Mesendoderm (in vitro differentiated cells): Measurements from ENCODE around the gene SPTLC2.

Experiments used
- DNase-seq: peaks from one replicate; pipeline ENCODE4 v3.0.0; 2013
- H2AK5ac ChIP-seq: 2 replicates; pipeline ENCODE4 v1.6.1; 2013; ENCODE audit warnings: low read length, inconsistent platforms
- H2BK120ac ChIP-seq: 2 replicates; pipeline ENCODE4 v1.6.1; 2013; ENCODE audit warnings: low read depth, mild to moderate bottlenecking, low read length, moderate library complexity, mixed read lengths
- H2BK15ac ChIP-seq: replicated peaks from 2 replicates; pipeline ENCODE4 v1.6.1; 2013; ENCODE audit warnings: low read depth, mild to moderate bottlenecking, moderate library complexity
- H2BK5ac ChIP-seq: 2 replicates; pipeline ENCODE4 v1.6.1; 2013; ENCODE audit warnings: low read length, inconsistent platforms
- H3K18ac ChIP-seq: 2 replicates; pipeline ENCODE4 v1.6.1; 2013; ENCODE audit warnings: mild to moderate bottlenecking, low read length, mixed read lengths
- H3K23ac ChIP-seq: one replicate; pipeline ENCODE4 v1.6.1; 2013; ENCODE audit warnings: low read length
- H3K27ac ChIP-seq: 2 replicates; pipeline ENCODE4 v1.5.1; 2013; ENCODE audit warnings: low read depth, mild to moderate bottlenecking, inconsistent platforms, low read length, moderate library complexity
- H3K27me3 ChIP-seq: 2 replicates; pipeline ENCODE4 v1.6.1; 2013; ENCODE audit warnings: low read length, control low read depth, mild to moderate bottlenecking, inconsistent platforms; ENCODE audit not compliant: insufficient read depth, poor library complexity
- H3K36me3 ChIP-seq: 2 replicates; pipeline ENCODE4 v1.6.1; 2013; ENCODE audit warnings: low read length, inconsistent platforms; ENCODE audit not compliant: control insufficient read depth, insufficient read depth
- H3K4ac ChIP-seq: one replicate; pipeline ENCODE4 v1.6.1; 2013; ENCODE audit warnings: low read depth, mild to moderate bottlenecking, low read length, moderate library complexity
- H3K4me1 ChIP-seq: 2 replicates; pipeline ENCODE4 v1.6.1; 2013; ENCODE audit warnings: low read depth, low read length, inconsistent platforms; ENCODE audit not compliant: control insufficient read depth
- H3K4me2 ChIP-seq: 2 replicates; pipeline ENCODE4 v1.6.1; 2013; ENCODE audit warnings: low read length
- H3K4me3 ChIP-seq: 2 replicates; pipeline ENCODE4 v1.5.1; 2013; ENCODE audit warnings: mild to moderate bottlenecking, low read length
- H3K56ac ChIP-seq: one replicate; pipeline ENCODE4 v1.6.1; 2013; ENCODE audit warnings: low read length
- H3K79me1 ChIP-seq: 2 replicates; pipeline ENCODE4 v1.6.1; 2013; ENCODE audit warnings: low read length, inconsistent platforms
- H3K79me2 ChIP-seq: 2 replicates; pipeline ENCODE4 v1.6.1; 2013; ENCODE audit warnings: mild to moderate bottlenecking, low read length; ENCODE audit not compliant: control insufficient read depth, insufficient read depth
- H3K9ac ChIP-seq: 2 replicates; pipeline ENCODE4 v1.6.1; 2013; ENCODE audit warnings: low read length, inconsistent platforms
- H4K5ac ChIP-seq: one replicate; pipeline ENCODE4 v1.6.1; 2013; ENCODE audit warnings: low read length
- H4K8ac ChIP-seq: one replicate; pipeline ENCODE4 v1.6.1; 2013; ENCODE audit warnings: low read depth, mild to moderate bottlenecking, control low read depth, low read length, moderate library complexity
- WGBS: extraction: QIAGEN DNeasy Blood & Tissue Kit; methylation state at CpG from one replicate; pipeline ENCODE4 v1.1.7; 2013; ENCODE audit warnings: low lambda C conversion rate, missing lambda C conversion rate; ENCODE audit not compliant: insufficient coverage; ENCODE audit errors: extremely low coverage; 5-methylcytosine and 5-hydroxymethylcytosine counted together

SPTLC2 gene

GRCh38 chr14:77657280-77657679 lies 40.8 kb upstream of the SPTLC2 start:
- no peak overlapping the region for H2BK15ac ChIP-seq
- no peak overlapping the region for H4K8ac ChIP-seq
- H3K79me2 ChIP-seq: no peaks in the 10 kb centered on the region
- H3K56ac ChIP-seq: no peak overlapping the region
- H4K5ac ChIP-seq: no peak overlapping the region
- H3K4me3 ChIP-seq: no peak overlapping the region
- no peaks in the 10 kb centered on the region for H3K4me1 ChIP-seq
- WGBS: no CpG with 5 or more reads among the region's 5 CpGs
- no peak overlapping the region for H3K4ac ChIP-seq
- H3K23ac ChIP-seq: no peak overlapping the region
- H3K36me3 ChIP-seq: no peaks in the 10 kb centered on the region
- no peak overlapping the region for H2BK120ac ChIP-seq
- H3K27ac ChIP-seq: no peak overlapping the region
- no peak overlapping the region for H2BK5ac ChIP-seq
- H3K79me1 ChIP-seq: no peaks in the 10 kb centered on the region
- H3K27me3 ChIP-seq: no peaks in the 10 kb centered on the region
- H3K18ac ChIP-seq: no peak overlapping the region
- H2AK5ac ChIP-seq: no peak overlapping the region
- no peak for DNase-seq
- H3K9ac ChIP-seq: no peak overlapping the region
- no peak overlapping the region for H3K4me2 ChIP-seq

DNA sequence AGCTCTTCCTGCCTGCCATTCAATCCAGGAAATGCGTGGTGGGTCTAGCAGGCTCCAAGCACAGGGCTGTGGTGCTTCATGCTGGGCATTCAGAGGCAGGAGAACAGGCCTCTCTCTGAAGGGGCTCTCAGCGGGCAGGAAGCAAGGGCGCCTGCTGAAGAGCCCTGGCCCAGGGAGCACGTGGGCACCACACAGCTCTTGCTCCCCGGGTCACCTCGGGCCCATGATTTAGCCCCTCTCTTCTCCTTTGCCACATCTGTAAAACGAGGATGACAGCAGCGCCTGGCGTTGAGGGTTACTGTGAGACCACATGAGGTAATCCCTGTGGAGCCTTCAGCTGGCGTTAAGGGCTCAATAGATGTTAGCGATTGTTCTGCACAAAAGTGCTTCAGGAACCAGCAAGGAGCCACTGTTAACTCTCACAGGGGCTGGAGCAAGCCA lies 37.6 kb upstream of the SPTLC2 start:
- Histone ChIP-seq H3K27me3 (no peaks in the 10 kb centered on the region), H3K56ac (no peak overlapping the region), H3K18ac (no peak overlapping the region), H4K8ac (no peak overlapping the region), H3K4ac (no peak overlapping the region), H2AK5ac (no peak overlapping the region), H3K79me1 (no peaks in the 10 kb centered on the region), H3K27ac (no peak overlapping the region), H3K36me3 (no peaks in the 10 kb centered on the region), H3K4me2 (no peak overlapping the region), H4K5ac (no peak overlapping the region), H2BK5ac (no peak overlapping the region), H3K9ac (no peak overlapping the region), H2BK120ac (no peak overlapping the region), H2BK15ac (no peak overlapping the region), H3K4me1 (no peaks in the 10 kb centered on the region), H3K4me3 (no peak overlapping the region), H3K23ac (no peak overlapping the region), H3K79me2 (no peaks in the 10 kb centered on the region)
- WGBS: no CpG with 5 or more reads among the region's 11 CpGs
- DNase-seq: no peak

GRCh38 chr14:77649326-77649725 lies 32.9 kb upstream of the SPTLC2 start:
- Histone ChIP-seq H4K8ac (no peak overlapping the region), H3K27ac (no peak overlapping the region), H3K4me1 (no peaks in the 10 kb centered on the region), H2BK15ac (no peak overlapping the region), H3K79me2 (no peaks in the 10 kb centered on the region), H3K36me3 (no peaks in the 10 kb centered on the region), H3K79me1 (no peaks in the 10 kb centered on the region), H3K23ac (no peak overlapping the region), H3K9ac (no peak overlapping the region), H3K4ac (no peak overlapping the region), H3K4me2 (no peak overlapping the region), H2AK5ac (no peak overlapping the region), H3K4me3 (no peak overlapping the region), H3K56ac (no peak overlapping the region), H3K18ac (no peak overlapping the region), H4K5ac (no peak overlapping the region), H3K27me3 (no peaks in the 10 kb centered on the region), H2BK5ac (no peak overlapping the region), H2BK120ac (no peak overlapping the region)
- WGBS: no CpG with 5 or more reads among the region's 3 CpGs
- DNase-seq: no peak

- Histone ChIP-seq H3K23ac (no peak overlapping the region), H3K56ac (no peak overlapping the region), H2BK5ac (no peak overlapping the region), H3K9ac (no peak overlapping the region), H2BK15ac (no peak overlapping the region), H4K8ac (no peak overlapping the region), H3K79me2 (no peaks in the 10 kb centered on the region), H3K27ac (no peak overlapping the region), H3K4me3 (no peak overlapping the region), H2BK120ac (no peak overlapping the region), H4K5ac (no peak overlapping the region), H3K27me3 (no peaks in the 10 kb centered on the region), H3K4ac (no peak overlapping the region), H3K4me1 (no peaks in the 10 kb centered on the region), H3K4me2 (no peak overlapping the region), H3K18ac (no peak overlapping the region), H2AK5ac (no peak overlapping the region), H3K79me1 (no peaks in the 10 kb centered on the region), H3K36me3 (no peaks in the 10 kb centered on the region)
- no peak for DNase-seq
- WGBS: no CpG with 5 or more reads among the region's 2 CpGs
Measured at GRCh38 chr14:77648520-77649200, 32.2 kb upstream of the SPTLC2 start.

DNA sequence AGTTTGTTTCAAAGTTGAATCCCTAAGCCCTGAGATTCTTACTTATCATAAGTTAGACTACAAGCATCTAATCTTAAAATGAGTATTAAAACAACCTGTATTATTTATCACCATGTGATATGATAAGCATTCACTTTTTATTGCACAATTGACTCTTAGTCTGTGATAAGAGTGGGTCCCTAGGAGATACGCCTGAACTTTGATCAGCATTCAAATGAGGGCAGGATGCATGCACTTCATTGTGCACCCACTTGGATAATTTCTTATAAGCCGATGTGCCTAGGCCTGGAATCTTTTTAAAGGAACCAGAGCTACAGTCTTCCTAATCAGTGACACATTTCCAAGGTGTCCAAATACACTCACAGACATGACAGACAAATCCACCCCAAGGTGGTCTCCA lies 31.4 kb upstream of the SPTLC2 start:
- Histone ChIP-seq H2BK120ac (no peak overlapping the region), H2BK5ac (no peak overlapping the region), H3K23ac (no peak overlapping the region), H3K27ac (no peak overlapping the region), H3K56ac (no peak overlapping the region), H3K4me2 (no peak overlapping the region), H3K4me1 (no peaks in the 10 kb centered on the region), H3K79me2 (no peaks in the 10 kb centered on the region), H3K27me3 (no peaks in the 10 kb centered on the region), H4K8ac (no peak overlapping the region), H4K5ac (no peak overlapping the region), H2BK15ac (no peak overlapping the region), H3K36me3 (no peaks in the 10 kb centered on the region), H3K4me3 (no peak overlapping the region), H3K4ac (no peak overlapping the region), H3K9ac (no peak overlapping the region), H2AK5ac (no peak overlapping the region), H3K18ac (no peak overlapping the region), H3K79me1 (no peaks in the 10 kb centered on the region)
- no peak for DNase-seq
- no CpG with 5 or more reads among the region's 2 CpGs for WGBS

DNA sequence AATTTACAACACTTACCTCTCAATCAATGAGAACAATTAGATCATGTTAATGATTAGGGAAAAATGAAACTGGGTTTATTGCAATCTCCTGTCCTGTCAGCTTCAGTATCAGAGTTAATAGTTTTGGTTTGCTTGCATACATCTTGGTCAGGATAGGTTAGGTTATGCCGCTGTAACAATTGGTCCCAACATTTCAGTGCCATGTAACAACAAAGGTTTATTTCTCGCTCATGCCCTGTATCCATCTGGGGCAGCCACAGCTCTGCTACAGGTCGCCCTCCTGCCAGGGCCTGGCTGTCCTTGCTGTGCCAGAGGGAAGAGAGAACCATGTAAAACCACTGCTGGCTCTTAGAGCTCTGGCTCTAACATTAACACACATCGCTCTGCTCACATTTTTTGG lies 30.5 kb upstream of the SPTLC2 start:
- H3K56ac ChIP-seq: no peak overlapping the region
- H2BK5ac ChIP-seq: no peak overlapping the region
- H3K79me2 ChIP-seq: no peaks in the 10 kb centered on the region
- no CpG with 5 or more reads among the region's 4 CpGs for WGBS
- no peak overlapping the region for H2BK15ac ChIP-seq
- no peak overlapping the region for H3K18ac ChIP-seq
- H2AK5ac ChIP-seq: no peak overlapping the region
- H3K79me1 ChIP-seq: no peaks in the 10 kb centered on the region
- no peak overlapping the region for H4K8ac ChIP-seq
- H3K4me3 ChIP-seq: no peak overlapping the region
- H3K36me3 ChIP-seq: no peaks in the 10 kb centered on the region
- H3K4ac ChIP-seq: no peak overlapping the region
- no peak overlapping the region for H3K27ac ChIP-seq
- no peak overlapping the region for H4K5ac ChIP-seq
- H3K27me3 ChIP-seq: no peaks in the 10 kb centered on the region
- no peaks in the 10 kb centered on the region for H3K4me1 ChIP-seq
- no peak overlapping the region for H2BK120ac ChIP-seq
- no peak overlapping the region for H3K23ac ChIP-seq
- H3K9ac ChIP-seq: no peak overlapping the region
- DNase-seq: no peak
- H3K4me2 ChIP-seq: no peak overlapping the region
